ENCODE results near the gene MACO1. TPM values are rescaled to one million over a fixed set of nuclear protein-coding genes. Genes with fewer than 3 reads are reported as not detected.
A peak's percentile ranks its signal among the peaks of the same experiment; 100 is the strongest.

MACO1 gene
- total RNA-seq, 1 donor from 2014 or later = 31.5 TPM

- Mint-ChIP-seq H3K27ac (peak overlapping the region; percentile 34), H3K9me3 (ENCODE audit: low read depth) (no peaks in the 10 kb centered on the region)
Observed at GRCh38 chr1:25468033-25468432, 37.3 kb downstream of the MACO1 start.

GRCh38 chr1:25469177-25469576 is 38.5 kb downstream of the MACO1 start:
- no peaks in the 10 kb centered on the region for H3K9me3 Mint-ChIP-seq (ENCODE audit: low read depth)
- H3K27me3 Mint-ChIP-seq = no peaks in the 10 kb centered on the region
- TF ChIP-seq CTCF (IDR thresholded peaks at IDR 0.05; ENCODE audit: unreplicated experiment) = no peak
- H3K4me1 Mint-ChIP-seq (ENCODE audit: low read depth) = peaks cover 6% of the 10 kb centered on the region
- no peak for DNase-seq (ENCODE audit: low spot score, unreplicated experiment)
- no peak overlapping the region for H3K27ac Mint-ChIP-seq
- H3K4me3 Mint-ChIP-seq (ENCODE audit: low read depth) = no peak overlapping the region
- H3K36me3 Mint-ChIP-seq (ENCODE audit: insufficient read depth) = peaks cover 13% of the 10 kb centered on the region

More at GRCh38 chr1:25468033-25468432, 37.3 kb downstream of the MACO1 start:
- Mint-ChIP-seq H3K4me3 (ENCODE audit: low read depth) (no peak overlapping the region), H3K36me3 (ENCODE audit: insufficient read depth) (peaks cover 14% of the 10 kb centered on the region), H3K4me1 (ENCODE audit: low read depth) (peaks cover 4% of the 10 kb centered on the region), H3K27me3 (no peaks in the 10 kb centered on the region)
- DNase-seq (ENCODE audit: low spot score, unreplicated experiment) = no peak
- TF ChIP-seq CTCF (IDR thresholded peaks at IDR 0.05; ENCODE audit: unreplicated experiment) = no peak

- H3K27me3 Mint-ChIP-seq = no peaks in the 10 kb centered on the region
- TF ChIP-seq CTCF (IDR thresholded peaks at IDR 0.05; ENCODE audit: unreplicated experiment) = no peak
- H3K9me3 Mint-ChIP-seq (ENCODE audit: low read depth) = no peaks in the 10 kb centered on the region
- H3K4me3 Mint-ChIP-seq (ENCODE audit: low read depth) = no peak overlapping the region
- peaks cover 30% of the 10 kb centered on the region for H3K4me1 Mint-ChIP-seq (ENCODE audit: low read depth)
- peaks cover 5% of the 10 kb centered on the region for H3K36me3 Mint-ChIP-seq (ENCODE audit: insufficient read depth)
- H3K27ac Mint-ChIP-seq = peak overlapping the region; percentile 32
- no peak for DNase-seq (ENCODE audit: low spot score, unreplicated experiment)
Observed at GRCh38 chr1:25472471-25472870, 41.8 kb downstream of the MACO1 start.

GRCh38 chr1:25473653-25474225 is 43.0 kb downstream of the MACO1 start:
- Mint-ChIP-seq H3K4me1 (ENCODE audit: low read depth) (peaks cover 38% of the 10 kb centered on the region), H3K4me3 (ENCODE audit: low read depth) (no peak overlapping the region), H3K36me3 (ENCODE audit: insufficient read depth) (peaks cover 4% of the 10 kb centered on the region), H3K27me3 (no peaks in the 10 kb centered on the region), H3K9me3 (ENCODE audit: low read depth) (no peaks in the 10 kb centered on the region), H3K27ac (no peak overlapping the region)
- TF ChIP-seq CTCF (IDR thresholded peaks at IDR 0.05; ENCODE audit: unreplicated experiment) = no peak
- no peak for DNase-seq (ENCODE audit: low spot score, unreplicated experiment)

GRCh38 chr1:25474439-25475047 is 43.8 kb downstream of the MACO1 start:
- Mint-ChIP-seq H3K36me3 (ENCODE audit: insufficient read depth) (peaks cover 4% of the 10 kb centered on the region), H3K4me3 (ENCODE audit: low read depth) (no peak overlapping the region), H3K27ac (peak overlapping the region; percentile 65), H3K27me3 (no peaks in the 10 kb centered on the region), H3K4me1 (ENCODE audit: low read depth) (peaks cover 41% of the 10 kb centered on the region), H3K9me3 (ENCODE audit: low read depth) (no peaks in the 10 kb centered on the region)
- no peak for DNase-seq (ENCODE audit: low spot score, unreplicated experiment)
- TF ChIP-seq CTCF (IDR thresholded peaks at IDR 0.05; ENCODE audit: unreplicated experiment) = no peak

Measured in progenitor cell of endocrine pancreas (in vitro differentiated cells).